Left renal cortex interstitium (tissue), 4 donors: ENCODE results near the gene OPTC. TPM values are rescaled to one million over a fixed set of nuclear protein-coding genes. Genes with fewer than 3 reads are reported as not detected.
"Not testable (repeated sequence)": the region's sequence is repeated elsewhere in the genome, so short reads cannot be mapped to it uniquely, and the experiment has no call there.

Experiments used
- DNase-seq, 4 donors: peaks; one replicate each; pipeline ENCODE4 v3.0.0-alpha.2; 2013; ENCODE audit warnings: low read depth in 4 of 4, low spot score in 2 of 4, missing footprints in 1 of 4
- polyA plus RNA-seq, 4 donors: library from polyadenylated mRNA; unstranded; fragments of 120-200 nt; gene quantifications; one replicate each; pipeline ENCODE4 v1.2.1, GENCODE V29; 2013; ENCODE audit not compliant: insufficient read length in 4 of 4

OPTC gene, protein sequence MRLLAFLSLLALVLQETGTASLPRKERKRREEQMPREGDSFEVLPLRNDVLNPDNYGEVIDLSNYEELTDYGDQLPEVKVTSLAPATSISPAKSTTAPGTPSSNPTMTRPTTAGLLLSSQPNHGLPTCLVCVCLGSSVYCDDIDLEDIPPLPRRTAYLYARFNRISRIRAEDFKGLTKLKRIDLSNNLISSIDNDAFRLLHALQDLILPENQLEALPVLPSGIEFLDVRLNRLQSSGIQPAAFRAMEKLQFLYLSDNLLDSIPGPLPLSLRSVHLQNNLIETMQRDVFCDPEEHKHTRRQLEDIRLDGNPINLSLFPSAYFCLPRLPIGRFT
- polyA plus RNA-seq, result not detected

DNA sequence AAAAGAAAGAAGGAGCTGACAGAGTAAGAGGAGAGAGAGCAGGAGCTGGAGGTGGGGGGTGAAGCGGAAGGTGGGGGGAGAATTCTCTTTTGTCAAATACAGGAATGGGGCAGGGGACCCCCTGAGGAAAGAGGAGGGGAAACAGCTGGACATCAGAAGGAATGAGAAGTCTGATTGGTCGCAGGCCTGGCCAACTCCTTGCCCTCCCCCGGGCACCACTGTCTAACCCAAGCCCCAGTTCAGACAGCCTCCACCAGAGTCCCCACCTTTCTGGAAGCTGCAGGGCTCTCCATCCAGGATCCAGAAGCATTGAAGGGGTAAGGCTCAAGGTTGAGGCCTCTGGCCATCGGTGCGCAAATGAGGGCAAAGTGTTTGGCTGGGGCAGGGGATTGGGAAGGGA is at the start of gene OPTC:
TSS of gene OPTC (plus strand) at position 253 of the 400 bp plus-strand sequence. CDS start 1,853 bp downstream, outside the sequence.
- DNase-seq, result no peak

DNA sequence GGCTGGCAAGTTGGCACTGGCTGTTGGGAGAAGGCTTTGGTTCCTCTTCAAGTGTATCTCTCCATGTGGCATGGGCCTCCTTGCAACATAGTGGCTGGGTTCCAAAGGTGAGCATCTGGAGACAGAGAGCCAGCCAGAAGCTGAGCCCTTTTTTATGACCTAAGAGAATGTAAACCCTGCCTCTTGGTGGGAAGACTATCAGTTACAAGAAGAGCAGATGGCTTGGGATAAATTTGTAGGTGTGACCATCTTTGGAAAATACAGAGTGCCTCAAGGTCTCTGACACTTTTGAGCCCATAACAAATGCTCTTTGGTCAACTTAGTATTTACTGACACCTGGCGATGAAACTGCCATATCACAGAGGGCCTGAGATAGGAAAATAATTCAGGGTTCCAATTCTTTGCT is 49.8 kb upstream of the OPTC start:
- no peak for DNase-seq

DNA sequence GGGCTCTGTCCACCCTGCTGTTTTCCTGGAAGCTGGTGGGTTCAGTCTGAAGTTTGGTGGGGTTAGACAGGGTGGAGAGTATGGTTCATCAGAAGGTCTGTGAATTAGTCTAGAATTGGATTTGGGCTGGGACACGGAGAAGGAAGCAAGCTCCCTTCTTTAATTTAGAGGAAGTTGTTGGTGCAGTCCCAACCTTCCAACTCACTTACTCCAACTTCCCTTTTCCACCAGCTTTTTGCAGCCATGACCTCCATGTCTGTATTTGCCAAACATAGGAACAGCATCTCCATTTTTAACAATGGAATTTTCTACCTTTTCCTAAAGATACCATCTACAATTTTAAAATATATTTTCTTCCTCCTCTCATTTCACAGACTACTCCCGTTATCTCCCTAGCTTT is 46.8 kb upstream of the OPTC start:
- DNase-seq, result no peak

DNA sequence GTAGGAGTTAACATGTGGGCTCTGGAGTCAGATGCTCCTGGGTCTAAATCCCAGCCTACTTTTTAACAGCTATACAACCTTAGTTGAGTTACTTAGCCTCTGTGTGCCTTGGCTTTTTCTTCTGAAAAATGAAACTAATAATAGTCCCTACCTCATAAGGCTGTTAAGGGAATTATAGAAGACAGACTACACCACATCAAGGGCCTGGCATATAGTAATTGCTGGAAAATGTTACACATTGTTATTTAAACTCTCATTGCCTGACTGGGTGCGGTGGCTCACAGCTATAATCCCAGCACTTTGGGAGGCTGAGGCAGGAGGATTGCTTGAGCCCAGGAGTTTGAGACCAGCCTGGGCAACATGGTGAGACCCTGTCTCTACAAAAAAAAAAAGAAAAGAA is 46.4 kb upstream of the OPTC start:
- not testable (repeated sequence) for DNase-seq

DNA sequence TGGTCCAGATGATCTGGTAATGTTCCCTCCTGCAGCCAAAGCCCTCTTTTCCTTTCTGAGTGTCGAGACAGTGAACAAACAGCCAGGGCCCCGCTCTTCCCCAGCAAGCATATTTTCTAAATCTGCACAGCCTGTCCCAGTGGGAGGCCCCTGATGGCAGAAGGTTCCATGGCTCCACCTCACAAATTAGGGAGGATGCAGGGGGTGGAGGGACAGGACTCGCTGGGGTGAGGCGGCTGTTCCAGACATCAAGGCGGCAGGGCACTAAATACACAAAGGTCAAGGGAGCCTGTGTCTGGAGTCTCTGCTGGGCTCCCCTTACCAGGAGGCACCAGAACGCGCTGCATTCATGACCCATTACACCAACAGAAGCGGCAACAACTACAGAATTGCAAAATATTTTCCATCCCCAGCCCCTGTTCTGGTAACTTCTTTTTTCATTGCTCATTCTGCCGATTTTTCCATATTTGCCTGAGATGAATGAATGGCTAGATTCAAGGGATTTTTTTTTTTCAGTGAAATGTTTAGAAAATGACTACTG is 45.4 kb upstream of the OPTC start:
- no peak for DNase-seq

DNA sequence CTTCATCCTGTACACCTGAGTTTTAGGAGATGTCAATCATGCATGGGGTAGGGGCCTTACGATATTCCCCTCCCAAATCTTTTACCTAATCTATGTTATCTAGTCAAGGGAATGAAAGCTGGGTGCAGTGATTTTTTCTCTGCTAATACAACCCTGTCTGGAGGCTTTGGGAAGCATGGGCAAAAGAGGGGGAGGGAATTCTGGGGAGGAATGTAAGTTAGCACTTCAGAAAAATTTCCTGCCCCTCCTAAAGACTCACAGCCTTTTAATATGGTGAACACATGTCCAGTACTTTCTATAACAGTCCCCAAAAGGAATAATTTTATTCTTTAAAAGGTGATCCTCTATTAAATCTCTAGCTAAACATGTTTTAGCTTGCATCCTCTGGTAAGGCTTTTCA is 44.0 kb upstream of the OPTC start:
- no peak for DNase-seq

DNA sequence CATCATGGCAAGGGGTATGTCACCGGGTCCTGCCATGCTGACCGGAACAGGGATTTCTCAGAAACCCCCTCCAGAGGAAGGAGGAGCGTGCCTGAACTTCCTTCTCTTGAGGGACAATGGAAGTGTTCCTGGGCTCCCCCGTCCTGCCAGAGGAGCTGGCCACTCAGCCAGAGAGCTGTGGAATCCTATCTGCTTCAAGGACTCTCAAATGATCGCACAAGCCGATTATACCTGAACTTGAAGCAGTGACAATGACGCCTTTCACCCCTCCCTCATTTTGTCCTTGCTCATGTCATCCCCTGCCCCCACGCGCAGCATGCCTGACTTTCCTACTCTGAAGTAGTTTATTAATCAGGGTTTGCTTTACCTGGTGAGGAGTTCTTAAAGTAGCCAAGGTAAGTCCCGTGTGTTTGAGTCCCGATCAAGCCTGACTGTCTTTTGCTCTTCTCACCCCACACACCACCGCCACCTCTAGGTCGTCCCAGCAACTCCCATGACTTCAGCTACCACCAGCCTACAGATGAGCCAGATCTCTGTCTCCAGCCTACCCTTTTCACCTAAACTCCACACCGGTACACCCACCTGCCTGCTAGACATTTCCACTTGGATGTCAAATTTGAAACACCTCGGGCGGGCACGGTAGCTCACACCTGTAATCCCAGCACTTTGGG is 43.3 kb upstream of the OPTC start:
- no peak for DNase-seq

DNA sequence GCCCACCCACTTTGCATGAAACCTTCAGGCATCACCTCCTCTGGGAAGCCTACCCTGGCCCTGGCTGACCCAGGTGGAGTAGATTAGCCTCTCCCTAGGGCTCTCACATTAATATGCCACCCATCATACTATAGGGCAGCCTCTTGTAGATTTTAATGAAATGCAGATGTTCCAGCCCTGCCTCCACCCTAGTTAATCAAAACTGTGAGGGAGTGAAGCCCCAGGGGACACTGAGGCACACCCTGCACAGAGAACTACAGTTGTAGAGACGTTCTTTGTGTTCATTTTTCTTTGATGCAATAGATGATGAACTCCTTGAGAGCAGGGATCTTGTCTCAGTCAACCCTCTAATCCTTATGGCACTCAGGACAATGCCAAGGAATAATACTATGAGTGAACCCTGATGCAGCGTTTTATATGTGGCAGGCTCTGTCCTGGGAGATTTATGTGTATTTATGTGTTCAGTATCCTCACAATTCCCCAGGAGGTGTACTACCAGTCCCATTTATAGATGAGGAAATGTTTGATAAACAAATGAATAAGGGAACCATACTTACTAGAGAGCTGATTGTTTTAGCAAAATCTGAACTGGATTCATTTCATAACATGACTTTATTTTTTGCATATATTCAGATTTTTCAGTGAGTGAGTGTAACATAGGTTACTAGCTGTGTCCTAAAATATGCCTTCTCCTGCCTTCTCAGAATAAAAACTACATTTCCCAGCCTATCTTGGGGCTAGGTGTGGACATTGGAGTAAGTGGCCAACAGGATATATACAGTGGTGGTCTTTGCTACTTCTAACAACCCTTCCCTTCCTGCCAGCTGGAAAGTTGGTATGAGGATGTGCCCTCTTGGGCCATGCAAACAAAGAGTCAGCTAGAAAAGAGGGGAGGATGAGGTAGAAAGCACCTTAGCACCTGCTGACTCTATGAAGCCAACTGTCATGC is 41.8 kb upstream of the OPTC start:
- no peak for DNase-seq

DNA sequence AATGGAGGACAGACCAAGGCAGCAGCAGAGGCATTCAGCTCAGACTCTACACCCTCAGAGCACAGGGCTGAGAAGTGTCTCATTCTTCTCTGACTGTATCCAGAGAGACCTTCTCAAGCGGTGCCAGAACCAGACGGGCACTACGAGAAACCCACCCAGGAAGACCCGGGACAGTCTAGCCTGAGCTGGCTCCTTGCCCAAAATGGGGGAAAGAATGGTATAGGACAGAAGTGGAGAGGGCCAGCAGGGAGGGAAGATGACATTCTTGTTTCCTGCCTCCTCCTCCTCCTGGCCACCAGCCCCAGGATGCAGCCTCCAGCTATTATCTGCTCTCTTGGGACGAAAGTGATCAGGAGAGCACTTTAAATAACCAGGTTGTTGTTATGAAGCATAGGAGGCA is 40.9 kb upstream of the OPTC start:
- DNase-seq, result no peak

DNA sequence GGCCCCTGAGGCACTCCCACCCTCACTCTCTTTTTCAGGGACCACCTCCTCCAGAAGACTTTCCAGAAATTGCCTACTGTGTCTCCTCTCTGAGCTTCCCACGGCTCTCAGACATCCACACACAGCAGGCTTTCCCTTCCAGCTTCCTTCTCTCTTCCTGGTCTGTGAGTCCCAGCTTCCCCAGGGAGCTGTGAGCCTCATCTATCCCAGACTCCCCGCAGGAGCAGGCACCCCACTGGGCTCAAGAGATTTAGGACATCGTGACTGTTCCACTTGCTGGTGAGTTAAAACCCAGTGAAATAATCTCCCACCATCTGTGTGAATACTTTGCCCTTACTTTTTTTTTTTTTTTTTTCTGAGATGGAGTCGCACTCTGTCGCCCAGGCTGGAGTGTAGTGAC is 40.3 kb upstream of the OPTC start:
- no peak for DNase-seq

DNA sequence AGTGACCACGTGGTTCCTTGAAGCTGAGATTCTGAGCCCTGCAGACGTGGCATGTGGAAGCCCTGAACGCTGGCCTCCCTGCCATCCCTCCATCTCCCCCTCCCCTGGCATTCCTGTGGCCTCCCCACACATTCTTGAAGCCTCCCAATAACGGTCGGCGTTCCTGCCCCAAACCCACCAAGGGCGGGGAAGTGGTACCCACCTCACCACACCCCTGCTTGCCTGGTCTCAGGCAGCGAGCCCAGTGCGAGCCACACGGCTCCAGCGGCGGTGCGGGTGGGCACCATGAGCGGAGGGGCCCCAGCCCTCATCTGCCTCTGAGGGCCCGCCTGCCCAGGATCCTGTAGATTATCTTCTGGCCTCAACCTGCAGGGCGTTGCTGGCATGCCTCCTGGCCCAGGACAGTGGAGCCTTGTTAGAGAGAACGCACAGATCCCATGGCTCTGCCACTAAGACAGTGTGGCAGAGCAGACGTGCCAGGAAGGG is 38.9 kb upstream of the OPTC start:
- DNase-seq, result no peak

DNA sequence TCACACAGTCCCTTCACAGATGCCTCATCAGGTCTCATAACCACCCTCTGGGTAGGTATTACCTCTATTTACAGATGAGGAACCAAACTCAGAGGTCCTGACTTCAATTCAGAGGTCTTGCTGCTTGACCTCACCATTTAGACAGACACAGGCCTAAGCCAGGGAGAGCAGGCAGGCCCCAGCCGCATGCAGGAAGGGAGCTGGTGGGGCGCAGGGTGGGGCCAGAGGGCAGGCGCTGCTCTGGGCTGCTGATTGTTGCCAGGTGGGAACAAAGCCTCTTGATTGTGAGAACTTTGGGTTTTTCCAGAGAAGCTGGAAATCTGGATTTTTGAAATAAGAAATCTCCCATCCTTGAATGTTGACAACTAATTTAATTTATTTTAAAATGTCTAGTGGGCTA is 38.2 kb upstream of the OPTC start:
- DNase-seq, result no peak

DNA sequence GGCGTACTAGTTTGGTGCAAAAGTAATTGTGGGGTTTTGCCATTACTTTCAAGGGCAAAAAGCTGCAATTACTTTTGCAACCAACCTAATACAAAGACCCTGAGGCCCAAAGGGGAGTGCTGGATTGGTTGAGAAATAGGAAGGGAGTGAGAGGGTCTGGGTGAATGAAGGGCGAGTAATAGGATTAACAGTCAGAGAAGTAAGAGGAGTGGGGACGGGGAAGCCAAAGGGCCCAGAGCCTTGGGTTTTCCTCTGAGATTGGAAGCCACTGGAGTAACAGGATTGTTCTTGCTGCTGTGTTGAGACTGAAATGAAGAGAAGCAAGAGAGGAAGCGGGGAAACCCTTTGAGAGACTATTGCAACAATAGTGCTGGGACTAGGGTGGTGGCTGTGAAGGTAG is 37.4 kb upstream of the OPTC start:
- no peak for DNase-seq

DNA sequence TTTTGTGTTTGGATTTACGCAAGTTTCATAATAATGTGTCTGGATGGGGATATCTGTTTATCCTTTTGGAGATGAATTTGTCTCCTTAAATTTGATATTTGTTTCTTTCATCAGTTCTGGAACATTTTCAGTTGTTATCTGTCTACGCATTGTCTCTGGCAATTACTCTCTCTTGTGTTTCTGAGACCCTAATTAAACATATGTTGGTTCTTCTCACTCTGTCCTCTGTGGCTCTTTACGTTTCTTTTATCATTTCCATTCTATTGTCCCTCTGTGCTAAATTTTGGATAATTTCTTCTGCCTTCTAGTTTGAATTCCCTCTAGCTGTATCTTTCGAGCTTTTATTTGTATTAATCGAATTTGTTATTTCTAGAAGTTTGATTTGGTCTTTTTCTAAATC is 35.9 kb upstream of the OPTC start:
- DNase-seq, result no peak

DNA sequence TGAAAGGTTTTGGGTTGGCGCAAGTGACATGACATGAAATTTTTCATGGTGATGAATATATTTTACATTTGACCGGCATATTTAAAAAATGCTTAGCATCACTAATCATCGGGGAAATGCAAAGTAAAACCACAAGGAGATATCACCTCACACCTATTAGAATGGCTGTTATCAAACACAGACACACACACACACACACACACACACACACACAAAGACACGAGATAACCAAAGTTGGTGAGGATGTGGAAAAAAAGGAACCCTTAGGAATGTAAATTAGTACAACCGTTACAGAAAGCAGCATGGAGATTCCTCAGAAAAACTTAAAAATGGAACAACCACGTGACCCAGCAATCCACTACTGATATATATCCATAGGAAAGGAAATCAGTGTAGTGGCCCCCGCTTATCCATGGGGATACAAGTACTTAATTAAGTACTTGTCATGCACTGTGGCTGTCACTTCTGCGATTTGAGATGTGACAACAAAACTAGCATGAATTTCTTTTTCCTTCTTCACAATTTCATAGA is 34.2 kb upstream of the OPTC start:
- DNase-seq, result no peak

DNA sequence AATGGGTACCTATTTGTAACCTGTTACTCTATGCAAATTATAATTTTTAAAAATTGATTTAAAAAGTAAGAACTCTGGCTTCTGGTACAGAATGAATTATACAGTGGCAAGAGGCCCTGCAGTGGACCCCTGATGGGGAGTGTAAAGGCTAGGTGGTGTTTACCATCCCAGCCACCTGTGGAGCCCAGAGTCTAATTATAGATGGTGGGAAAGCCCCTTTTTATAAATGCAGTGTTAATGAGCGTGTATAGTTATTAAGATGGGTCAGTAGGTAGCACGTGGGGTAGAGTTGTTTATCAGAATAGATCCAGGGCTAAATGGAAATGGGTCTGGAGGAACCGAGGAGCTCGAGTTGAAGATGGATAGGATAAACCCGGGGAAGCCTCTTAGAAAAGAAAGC is 32.2 kb upstream of the OPTC start:
- DNase-seq, result no peak

DNA sequence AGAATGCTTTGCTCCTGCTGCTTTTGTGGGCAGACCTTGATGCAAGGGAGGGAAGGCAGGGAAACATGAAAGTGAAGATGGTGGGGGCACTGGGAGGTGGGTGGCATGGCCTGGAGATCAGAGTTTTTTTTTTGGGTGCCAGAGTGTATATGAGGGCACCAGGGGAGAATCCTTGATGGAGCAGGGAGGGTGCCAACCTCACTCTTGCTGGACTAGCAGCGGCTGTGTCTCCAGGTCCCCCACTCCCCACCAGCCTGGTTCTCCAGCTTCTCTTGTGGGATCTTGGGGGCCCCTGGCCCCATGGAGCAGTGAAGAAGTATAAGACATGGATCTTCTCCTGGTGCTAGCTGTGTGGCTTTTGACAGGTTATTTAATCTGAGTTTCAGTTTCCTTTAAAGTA is 31.8 kb upstream of the OPTC start:
- no peak for DNase-seq

DNA sequence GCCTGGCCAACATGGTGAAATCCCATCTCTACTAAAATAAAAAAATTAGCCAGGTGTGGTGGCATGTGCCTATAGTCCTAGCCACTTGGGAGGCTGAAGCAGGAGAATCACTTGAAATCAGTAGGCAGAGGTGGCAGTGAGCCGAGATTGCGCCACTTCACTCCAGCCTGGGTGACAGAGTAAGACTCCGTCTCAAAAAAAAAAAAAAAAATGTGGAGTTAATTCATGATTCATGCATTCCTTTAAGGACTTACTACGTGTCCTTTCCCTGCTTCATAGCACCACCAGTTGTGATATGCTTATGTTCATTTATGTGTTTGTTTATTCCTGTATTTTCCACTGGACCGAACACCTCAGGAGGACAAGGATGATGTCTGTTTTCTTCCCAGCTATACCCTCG is 31.1 kb upstream of the OPTC start:
- DNase-seq, result no peak

DNA sequence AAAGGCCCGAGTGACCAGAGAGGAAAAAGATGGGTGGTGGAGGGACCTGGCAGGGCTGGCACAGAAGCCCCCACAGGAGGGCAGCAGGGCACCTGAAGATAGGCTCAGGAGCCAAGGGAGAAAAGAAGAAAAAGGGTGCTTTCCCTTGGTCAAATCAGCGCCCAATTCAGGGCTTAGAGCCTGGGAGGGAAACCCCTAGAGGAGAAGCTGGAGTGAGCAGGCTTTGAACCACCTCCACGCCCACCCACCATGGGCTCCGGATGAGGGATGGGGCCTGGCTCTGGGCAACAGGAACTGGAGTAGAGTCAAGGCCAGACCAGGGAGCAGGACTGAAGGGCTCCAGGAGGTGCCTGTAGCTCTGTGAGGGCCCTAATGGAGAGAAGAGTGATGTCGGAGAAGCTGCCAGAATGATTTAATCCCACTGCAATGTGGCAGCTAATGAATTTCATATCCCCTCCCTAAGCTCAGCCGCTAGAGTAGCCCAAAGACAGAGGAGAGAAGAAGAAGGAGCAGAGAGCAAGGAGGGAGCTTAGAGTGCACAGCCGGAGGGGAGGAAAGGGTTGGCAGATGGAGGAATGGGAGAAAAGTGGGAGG is 30.4 kb upstream of the OPTC start:
- DNase-seq, result no peak

DNA sequence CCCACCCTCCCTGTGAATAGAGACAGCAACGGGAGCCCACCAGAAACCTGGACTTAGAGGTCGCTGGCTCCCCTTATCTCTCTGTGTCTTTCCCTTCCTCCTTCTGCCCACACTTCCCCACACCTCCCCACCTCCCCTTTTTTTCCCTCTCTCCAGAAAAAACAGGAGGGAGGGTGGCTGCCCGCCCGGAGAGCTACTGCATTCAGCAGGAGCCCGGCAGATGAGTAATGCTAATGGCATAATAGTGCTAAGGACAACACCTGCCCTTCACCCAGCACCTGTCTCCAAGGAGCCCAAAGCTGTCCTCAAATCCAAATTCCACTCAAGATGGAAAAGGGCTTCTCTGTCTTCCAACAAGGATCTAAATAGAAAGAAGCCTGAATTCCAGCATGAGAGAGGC is 29.7 kb upstream of the OPTC start:
- DNase-seq, result no peak
